Measurements from ENCODE around the gene OCIAD1.
"Not testable (repeated sequence)": the region's sequence is repeated elsewhere in the genome, so short reads cannot be mapped to it uniquely, and the experiment has no call there.

Gene OCIAD1

GRCh38 chr4:48800155-48800554 is 30.7 kb upstream of the OCIAD1 start:
- H3K27ac Mint-ChIP-seq; H3K4me3 Mint-ChIP-seq; H3K9me3 Mint-ChIP-seq; intact Hi-C loops (cut with micrococcal nuclease); H3K36me3 Mint-ChIP-seq (ENCODE audit: low read depth); H3K27me3 Mint-ChIP-seq: not testable (repeated sequence)
- peaks cover 16% of the 10 kb centered on the region for H3K4me1 Mint-ChIP-seq (ENCODE audit: low read depth)

GRCh38 chr4:48801016-48801715 is 29.7 kb upstream of the OCIAD1 start:
- intact Hi-C loops (cut with micrococcal nuclease) = no loop called here
- H3K27ac Mint-ChIP-seq = no peak overlapping the region
- no peaks in the 10 kb centered on the region for H3K27me3 Mint-ChIP-seq
- H3K4me1 Mint-ChIP-seq (ENCODE audit: low read depth) = peaks cover 18% of the 10 kb centered on the region
- no peaks in the 10 kb centered on the region for H3K36me3 Mint-ChIP-seq (ENCODE audit: low read depth)
- no peak overlapping the region for H3K4me3 Mint-ChIP-seq
- H3K9me3 Mint-ChIP-seq = no peaks in the 10 kb centered on the region

- Mint-ChIP-seq H3K36me3 (ENCODE audit: low read depth) (no peaks in the 10 kb centered on the region), H3K27ac (no peak overlapping the region), H3K4me3 (no peak overlapping the region), H3K9me3 (no peaks in the 10 kb centered on the region), H3K27me3 (no peaks in the 10 kb centered on the region), H3K4me1 (ENCODE audit: low read depth) (peaks cover 7% of the 10 kb centered on the region)
- intact Hi-C loops (cut with micrococcal nuclease) = no loop called here
These were observed 26.1 kb upstream of the OCIAD1 start for GRCh38 chr4:48804584-48805301.

- Mint-ChIP-seq H3K9me3 (no peaks in the 10 kb centered on the region), H3K4me3 (no peak overlapping the region), H3K36me3 (ENCODE audit: low read depth) (no peaks in the 10 kb centered on the region), H3K4me1 (ENCODE audit: low read depth) (peaks cover 6% of the 10 kb centered on the region), H3K27me3 (no peaks in the 10 kb centered on the region), H3K27ac (no peak overlapping the region)
- intact Hi-C loops (cut with micrococcal nuclease) = no loop called here
These were observed 18.0 kb upstream of the OCIAD1 start for GRCh38 chr4:48812866-48813265.

GRCh38 chr4:48813964-48814363 is 16.9 kb upstream of the OCIAD1 start:
- no peaks in the 10 kb centered on the region for H3K27me3 Mint-ChIP-seq
- no peaks in the 10 kb centered on the region for H3K9me3 Mint-ChIP-seq
- H3K4me3 Mint-ChIP-seq = no peak overlapping the region
- intact Hi-C loops (cut with micrococcal nuclease) = no loop called here
- H3K4me1 Mint-ChIP-seq (ENCODE audit: low read depth) = peaks cover 6% of the 10 kb centered on the region
- H3K36me3 Mint-ChIP-seq (ENCODE audit: low read depth) = no peaks in the 10 kb centered on the region
- H3K27ac Mint-ChIP-seq = no peak overlapping the region

GRCh38 chr4:48815483-48815882 is 15.4 kb upstream of the OCIAD1 start:
- no peaks in the 10 kb centered on the region for H3K9me3 Mint-ChIP-seq
- H3K36me3 Mint-ChIP-seq (ENCODE audit: low read depth) = no peaks in the 10 kb centered on the region
- no peak overlapping the region for H3K27ac Mint-ChIP-seq
- H3K27me3 Mint-ChIP-seq = no peaks in the 10 kb centered on the region
- intact Hi-C loops (cut with micrococcal nuclease) = no loop called here
- peaks cover 6% of the 10 kb centered on the region for H3K4me1 Mint-ChIP-seq (ENCODE audit: low read depth)
- no peak overlapping the region for H3K4me3 Mint-ChIP-seq

- H3K4me1 Mint-ChIP-seq (ENCODE audit: low read depth); H3K36me3 Mint-ChIP-seq (ENCODE audit: low read depth); H3K27me3 Mint-ChIP-seq; H3K27ac Mint-ChIP-seq; H3K4me3 Mint-ChIP-seq; H3K9me3 Mint-ChIP-seq; intact Hi-C loops (cut with micrococcal nuclease): not testable (repeated sequence)
These were observed 14.6 kb upstream of the OCIAD1 start for GRCh38 chr4:48816297-48816696.

- Mint-ChIP-seq H3K36me3 (ENCODE audit: low read depth) (no peaks in the 10 kb centered on the region), H3K4me1 (ENCODE audit: low read depth) (peaks cover 13% of the 10 kb centered on the region), H3K27me3 (no peaks in the 10 kb centered on the region), H3K9me3 (no peaks in the 10 kb centered on the region), H3K4me3 (no peak overlapping the region), H3K27ac (no peak overlapping the region)
- intact Hi-C loops (cut with micrococcal nuclease) = no loop called here
These were observed 13.9 kb upstream of the OCIAD1 start for GRCh38 chr4:48816971-48817370.

GRCh38 chr4:48821431-48821830 is 9.5 kb upstream of the OCIAD1 start:
- H3K9me3 Mint-ChIP-seq; H3K4me3 Mint-ChIP-seq; H3K36me3 Mint-ChIP-seq (ENCODE audit: low read depth): not testable (repeated sequence)

GRCh38 chr4:48827622-48828021 is 3.3 kb upstream of the OCIAD1 start:
- H3K27me3 Mint-ChIP-seq = peaks cover 8% of the 10 kb centered on the region
- no peak overlapping the region for H3K4me3 Mint-ChIP-seq
- H3K4me1 Mint-ChIP-seq (ENCODE audit: low read depth) = no peaks in the 10 kb centered on the region
- no peak overlapping the region for H3K27ac Mint-ChIP-seq
- H3K9me3 Mint-ChIP-seq = no peaks in the 10 kb centered on the region
- intact Hi-C loops (cut with micrococcal nuclease) = no loop called here
- H3K36me3 Mint-ChIP-seq (ENCODE audit: low read depth) = peaks cover 8% of the 10 kb centered on the region

More at GRCh38 chr4:48821431-48821830, 9.5 kb upstream of the OCIAD1 start:
- H3K27me3 Mint-ChIP-seq; H3K4me1 Mint-ChIP-seq (ENCODE audit: low read depth); H3K27ac Mint-ChIP-seq; intact Hi-C loops (cut with micrococcal nuclease): not testable (repeated sequence)

GRCh38 chr4:48831532-48832030 is 693 bp downstream of the OCIAD1 start:
- H3K9me3 Mint-ChIP-seq = no peaks in the 10 kb centered on the region
- H3K4me1 Mint-ChIP-seq (ENCODE audit: low read depth) = no peaks in the 10 kb centered on the region
- peaks cover 6% of the 10 kb centered on the region for H3K27me3 Mint-ChIP-seq
- peaks cover 40% of the 10 kb centered on the region for H3K36me3 Mint-ChIP-seq (ENCODE audit: low read depth)
- peak overlapping the region; percentile 97 for H3K4me3 Mint-ChIP-seq
- peak overlapping the region; percentile 97 for H3K27ac Mint-ChIP-seq
- intact Hi-C loops (cut with micrococcal nuclease) = loop anchor here (1.0 to 2.0 kb wide), 2 partner anchors 51 to 491 kb away; partner anchors contain the start of genes FRYL and SLAIN2

GRCh38 chr4:48832571-48832970 is 1.7 kb downstream of the OCIAD1 start:
- Mint-ChIP-seq H3K36me3 (ENCODE audit: low read depth) (peaks cover 50% of the 10 kb centered on the region), H3K9me3 (no peaks in the 10 kb centered on the region), H3K27me3 (peaks cover 3% of the 10 kb centered on the region), H3K4me1 (ENCODE audit: low read depth) (no peaks in the 10 kb centered on the region), H3K4me3 (no peak overlapping the region), H3K27ac (no peak overlapping the region)
- intact Hi-C loops (cut with micrococcal nuclease) = no loop called here

- Mint-ChIP-seq H3K9me3 (no peaks in the 10 kb centered on the region), H3K4me1 (ENCODE audit: low read depth) (no peaks in the 10 kb centered on the region)
These were observed 5.8 kb downstream of the OCIAD1 start for GRCh38 chr4:48836658-48837057.

GRCh38 chr4:48841045-48841827 is 10.3 kb downstream of the OCIAD1 start:
- Mint-ChIP-seq H3K4me3 (no peak overlapping the region), H3K27me3 (no peaks in the 10 kb centered on the region), H3K27ac (no peak overlapping the region), H3K36me3 (ENCODE audit: low read depth) (peaks cover 68% of the 10 kb centered on the region), H3K4me1 (ENCODE audit: low read depth) (no peaks in the 10 kb centered on the region), H3K9me3 (no peaks in the 10 kb centered on the region)
- intact Hi-C loops (cut with micrococcal nuclease) = no loop called here

More at GRCh38 chr4:48836658-48837057, 5.8 kb downstream of the OCIAD1 start:
- peaks cover 61% of the 10 kb centered on the region for H3K36me3 Mint-ChIP-seq (ENCODE audit: low read depth)
- no peak overlapping the region for H3K4me3 Mint-ChIP-seq
- no peak overlapping the region for H3K27ac Mint-ChIP-seq
- H3K27me3 Mint-ChIP-seq = no peaks in the 10 kb centered on the region
- intact Hi-C loops (cut with micrococcal nuclease) = no loop called here
